Activated CD4-positive, CD25-positive, alpha-beta regulatory T cell treated with anti-CD3 and anti-CD28 coated beads, Interleukin-2, amount 50 U/mL, for 16 hours (primary cell): Measurements from ENCODE around the gene UBE2V1.

Experiments used
- DNase-seq: peaks from one replicate; pipeline ENCODE4 v3.0.0-alpha.2; 2020; ENCODE audit warnings: low read depth, low spot score

UBE2V1 gene

GRCh38 chr20:50043573-50044352 lies 69.2 kb downstream of the UBE2V1 start:
- DNase-seq, result no peak

- no peak for DNase-seq
Measured at GRCh38 chr20:50042370-50043313, 70.3 kb downstream of the UBE2V1 start.

GRCh38 chr20:50041246-50041873 lies 71.6 kb downstream of the UBE2V1 start:
- no peak for DNase-seq

GRCh38 chr20:50040432-50041245 lies 72.3 kb downstream of the UBE2V1 start:
- DNase-seq, result no peak

GRCh38 chr20:50039706-50040431 lies 73.1 kb downstream of the UBE2V1 start:
- no peak for DNase-seq

GRCh38 chr20:50038574-50038991 lies 74.4 kb downstream of the UBE2V1 start:
- DNase-seq, result no peak

- DNase-seq, result no peak
Measured at GRCh38 chr20:50038169-50038568, 74.8 kb downstream of the UBE2V1 start.

- DNase-seq, result no peak
Measured at GRCh38 chr20:50037575-50037974, 75.4 kb downstream of the UBE2V1 start.

- DNase-seq, result no peak
Measured at GRCh38 chr20:50037123-50037522, 75.8 kb downstream of the UBE2V1 start.

GRCh38 chr20:50036703-50037102 lies 76.2 kb downstream of the UBE2V1 start:
- DNase-seq, result no peak

GRCh38 chr20:50034567-50035180 lies 78.3 kb downstream of the UBE2V1 start:
- DNase-seq, result no peak

GRCh38 chr20:50032955-50033666 lies 79.8 kb downstream of the UBE2V1 start:
- DNase-seq, result no peak
